IMR-90 (cell line): Measurements from ENCODE around the gene ADAMTS9. TPM values are rescaled to one million over a fixed set of nuclear protein-coding genes. Genes with fewer than 3 reads are reported as not detected.

Experiments
- ATAC-seq: fragments of 200-7000 bp; cut with Tn5 transposase; 2 replicates; pipeline ENCODE4 v1.9.1; 2020; ENCODE audit warnings: low read depth, mild to moderate bottlenecking, moderate library complexity
- BruUV-seq: library from RNA; stranded (reverse); fragments of 400-500 nt; replicated peaks from 2 replicates; lab custom pipeline; 2021; lab: Mats Ljungman, UMichigan
- CTCF ChIA-PET: fragments of 300-600 bp; formaldehyde crosslinking; extraction: SDS; loops from one replicate; lab custom pipeline; 2021; ENCODE audit warnings: antibody characterized with exemption; lab: Yijun Ruan, JAX
- POLR2A ChIA-PET: fragments of 300-600 bp; sonication (Branson Sonifier 250); formaldehyde crosslinking; loops from one replicate; lab custom pipeline; 2022; ENCODE audit warnings: antibody characterized with exemption; ENCODE audit not compliant: unreplicated experiment; lab: Charles Lee
- DNase-seq: peaks from one replicate; pipeline ENCODE4 v3.0.0; 2013
- H2AFZ ChIP-seq: replicated peaks from 2 replicates; pipeline ENCODE3; 2013; ENCODE audit warnings: low read length, mild to moderate bottlenecking; ENCODE audit not compliant: poor library complexity
- H2AK5ac ChIP-seq: 2 replicates; pipeline ENCODE4 v1.6.1; 2013; ENCODE audit warnings: low read depth, low read length, inconsistent platforms
- H2AK9ac ChIP-seq: replicated peaks from 2 replicates; pipeline ENCODE3; 2013; ENCODE audit warnings: mild to moderate bottlenecking, low read depth, low read length, moderate library complexity; ENCODE audit not compliant: poor library complexity
- H2BK120ac ChIP-seq: 2 replicates; pipeline ENCODE4 v1.6.1; 2013; ENCODE audit warnings: low read depth, low read length, inconsistent platforms
- H2BK15ac ChIP-seq: 3 replicates; pipeline ENCODE4 v1.6.1; 2013; ENCODE audit warnings: low read depth, low read length, inconsistent platforms
- H2BK20ac ChIP-seq: 2 replicates; pipeline ENCODE4 v1.6.1; 2013; ENCODE audit warnings: low read depth, mild to moderate bottlenecking, inconsistent platforms, low read length, moderate library complexity
- H2BK5ac ChIP-seq: 2 replicates; pipeline ENCODE4 v1.6.1; 2013; ENCODE audit warnings: mild to moderate bottlenecking, low read depth, low read length, inconsistent platforms; ENCODE audit not compliant: poor library complexity, severe bottlenecking
- H3K14ac ChIP-seq: replicated peaks from 2 replicates; pipeline ENCODE4 v1.6.1; 2013; ENCODE audit warnings: low read depth, low read length, inconsistent platforms
- H3K18ac ChIP-seq: 2 replicates; pipeline ENCODE4 v1.6.1; 2013; ENCODE audit warnings: low read depth, low read length, control low read depth
- H3K23ac ChIP-seq: 2 replicates; pipeline ENCODE4 v1.6.1; 2013; ENCODE audit warnings: low read depth, low read length, inconsistent platforms
- H3K27ac ChIP-seq: 2 replicates; pipeline ENCODE4 v1.5.1; 2013; ENCODE audit warnings: mild to moderate bottlenecking, control low read depth, low read length; ENCODE audit not compliant: insufficient read depth
- H3K27me3 ChIP-seq: 2 replicates; pipeline ENCODE4 v1.6.1; 2013; ENCODE audit warnings: low read length; ENCODE audit not compliant: control insufficient read depth, insufficient read depth
- H3K36me3 ChIP-seq: 2 replicates; pipeline ENCODE4 v1.6.1; 2013; ENCODE audit warnings: low read length, mixed read lengths; ENCODE audit not compliant: control insufficient read depth, insufficient read depth
- H3K4ac ChIP-seq: 2 replicates; pipeline ENCODE4 v1.6.1; 2013; ENCODE audit warnings: low read depth, low read length, inconsistent platforms
- H3K4me1 ChIP-seq: 2 replicates; pipeline ENCODE4 v1.6.1; 2013; ENCODE audit warnings: low read length, mixed read lengths; ENCODE audit not compliant: control insufficient read depth, insufficient read depth
- H3K4me2 ChIP-seq: 2 replicates; pipeline ENCODE4 v1.6.1; 2013; ENCODE audit warnings: low read depth, mild to moderate bottlenecking, control low read depth, low read length, moderate library complexity
- H3K4me3 ChIP-seq: 2 replicates; pipeline ENCODE4 v1.5.1; 2013; ENCODE audit warnings: low read depth, mild to moderate bottlenecking, control low read depth, low read length, moderate library complexity; ENCODE audit not compliant: insufficient read depth
- H3K56ac ChIP-seq: 2 replicates; pipeline ENCODE4 v1.6.1; 2013; ENCODE audit warnings: low read length, inconsistent platforms; ENCODE audit not compliant: insufficient read depth; ENCODE audit errors: extremely low read depth
- H3K79me1 ChIP-seq, 2 experiments: 2 replicates each; pipeline ENCODE4 v1.6.1; 2013; ENCODE audit warnings: low read length in 2 of 2, inconsistent platforms in 1 of 2, low read depth in 1 of 2
- H3K9ac ChIP-seq: 2 replicates; pipeline ENCODE4 v1.6.1; 2013; ENCODE audit warnings: low read depth, low read length, control low read depth
- H3K9me1 ChIP-seq: 2 replicates; pipeline ENCODE4 v1.6.1; 2013; ENCODE audit warnings: low read length, inconsistent platforms; ENCODE audit not compliant: insufficient read depth
- H3K9me3 ChIP-seq: 2 replicates; pipeline ENCODE4 v1.6.1; 2013; ENCODE audit warnings: low read length; ENCODE audit not compliant: control insufficient read depth, insufficient read depth
- H4K20me1 ChIP-seq: 2 replicates; pipeline ENCODE4 v1.6.1; 2013; ENCODE audit warnings: low read length, inconsistent platforms; ENCODE audit not compliant: insufficient read depth
- H4K5ac ChIP-seq: 2 replicates; pipeline ENCODE4 v1.6.1; 2013; ENCODE audit warnings: mild to moderate bottlenecking, low read depth, low read length, control low read depth
- H4K8ac ChIP-seq, 2 experiments: 2 replicates each; pipeline ENCODE4 v1.6.1; 2013; ENCODE audit warnings: low read depth in 2 of 2, low read length in 2 of 2, control low read depth in 1 of 2, inconsistent platforms in 1 of 2
- H4K91ac ChIP-seq: 2 replicates; pipeline ENCODE4 v1.6.1; 2013; ENCODE audit warnings: low read depth, low read length, inconsistent platforms; ENCODE audit not compliant: insufficient read depth
- CEBPB ChIP-seq: IDR thresholded peaks from 2 replicates; pipeline ENCODE4 v1.6.1; 2012; ENCODE audit warnings: low read depth, low read length, improper control_type of control experiment
- CHD1 ChIP-seq: IDR thresholded peaks from 2 replicates; pipeline ENCODE4 v1.6.1; 2012; ENCODE audit warnings: low read depth, low read length, improper control_type of control experiment
- MAFK ChIP-seq: IDR thresholded peaks from 2 replicates; pipeline ENCODE4 v1.6.1; 2012; ENCODE audit warnings: low read depth, low read length, improper control_type of control experiment
- MAZ ChIP-seq: IDR thresholded peaks from 2 replicates; pipeline ENCODE4 v1.6.1; 2012; ENCODE audit warnings: low read depth, mild to moderate bottlenecking, low read length, improper control_type of control experiment, moderate library complexity, borderline replicate concordance
- RAD21 ChIP-seq: IDR thresholded peaks from 2 replicates; pipeline ENCODE4 v1.6.1; 2012; ENCODE audit warnings: low read length, improper control_type of control experiment
- RCOR1 ChIP-seq: IDR thresholded peaks from 2 replicates; pipeline ENCODE4 v1.6.1; 2012; ENCODE audit warnings: mild to moderate bottlenecking, low read length, improper control_type of control experiment; ENCODE audit not compliant: insufficient replicate concordance
- RFX5 ChIP-seq: IDR thresholded peaks from 2 replicates; pipeline ENCODE4 v1.8.0; 2012; ENCODE audit warnings: low read depth, mild to moderate bottlenecking, low read length, moderate library complexity
- SMC3 ChIP-seq: fragments of 150-350 bp; IDR thresholded peaks from 2 replicates; pipeline ENCODE4 v1.6.1; 2016; ENCODE audit warnings: low read depth, mild to moderate bottlenecking, antibody characterized with exemption, low read length, moderate library complexity
- WGBS, 2 experiments: methylation state at CpG; one replicate each; pipeline versions ENCODE4 v1.1.5 to v1.1.7; 2013; ENCODE audit warnings: missing lambda C conversion rate in 2 of 2; ENCODE audit not compliant: insufficient read length in 1 of 2; ENCODE audit errors: extremely low coverage in 2 of 2; 5-methylcytosine and 5-hydroxymethylcytosine counted together
- dilution Hi-C: fragments of 300-500 bp; cut with HindIII; formaldehyde crosslinking; loops from one replicate; pipeline ENCODE4 v1.14.3; 2018; ENCODE audit warnings: low sequenced_read_pairs; ENCODE audit not compliant: unreplicated experiment
- in situ Hi-C: fragments of 300-500 bp; cut with MboI; formaldehyde crosslinking; loops from 3 replicates; pipeline ENCODE4 v1.14.3; 2019; ENCODE audit warnings: low sequenced_read_pairs, inconsistent platforms, mixed read lengths
- intact Hi-C: fragments of 100-400 bp; cut with micrococcal nuclease; formaldehyde crosslinking; loops from 2 replicates; pipeline ENCODE4 v1.10.0; 2022
- polyA plus RNA-seq, 3 experiments: library from polyadenylated mRNA; depleted of rRNA; stranded (reverse); fragments of >200 nt; gene quantifications; 2 replicates each; pipeline ENCODE4 v1.2.3, GENCODE V29; 2012; ENCODE audit warnings: low replicate concordance in 1 of 3
- total RNA-seq: library from RNA; depleted of rRNA; stranded (reverse); fragments of >200 nt; gene quantifications from 2 replicates; pipeline ENCODE4 v1.2.3, GENCODE V29; 2012
- TF ChIP-seq, protein P1 (sequence below): fragments of 150-350 bp; IDR thresholded peaks from 2 replicates; pipeline ENCODE4 v1.6.1; 2016; ENCODE audit warnings: low read depth, mild to moderate bottlenecking, low read length, moderate library complexity, borderline replicate concordance
- TF ChIP-seq, protein P2 (sequence below): conservative IDR thresholded peaks from 2 replicates; pipeline ENCODE4 v1.5.1; 2012; ENCODE audit warnings: mild to moderate bottlenecking, low read depth, low read length, improper control_type of control experiment

Gene ADAMTS9
- total and polyA plus RNA-seq, 2 of the 4 experiments (the other 2 are of a cell fraction): 0.55 to 1.1 TPM

DNA sequence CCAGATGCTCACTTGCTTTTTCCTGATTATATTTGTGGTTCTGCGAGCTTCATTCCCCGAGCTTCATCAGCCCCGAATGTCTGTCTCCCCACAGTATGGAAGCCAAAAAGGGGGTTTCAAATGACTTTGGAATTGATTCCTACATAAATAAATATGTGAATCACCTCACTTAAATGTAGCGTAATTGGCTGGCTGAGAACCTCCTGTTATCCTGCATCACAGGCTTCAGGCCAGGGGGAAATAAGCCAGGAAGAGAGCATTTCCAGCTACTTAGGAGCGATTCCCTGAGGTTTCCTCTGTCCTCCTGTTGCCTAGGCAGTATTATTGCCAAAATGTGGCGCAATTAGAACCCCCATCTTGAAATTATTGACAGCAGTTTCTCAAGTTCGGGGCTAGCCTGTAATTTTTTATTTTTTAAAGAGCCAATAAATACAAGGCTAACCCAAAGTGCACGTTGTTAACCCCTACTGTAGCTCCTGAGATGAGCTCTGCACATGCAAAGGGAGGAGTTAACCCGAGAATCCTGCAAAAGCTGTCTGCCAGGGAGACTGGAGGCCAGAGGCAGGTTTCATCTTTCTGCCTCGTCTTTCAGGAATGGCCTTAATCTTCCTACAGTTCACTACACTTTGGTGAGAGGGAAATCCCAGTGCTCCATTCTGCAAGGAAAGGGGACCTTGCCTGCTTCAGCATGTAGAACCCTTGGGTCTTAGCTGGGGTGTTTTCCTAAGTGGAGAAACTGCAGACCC, 148.2 kb downstream of the ADAMTS9 start:
- in situ Hi-C loops (loop anchor here (10.0 to 25.0 kb wide), 4 partner anchors 705 to 1648 kb away; no protein-coding TSS in a partner anchor), intact Hi-C loops (loop anchor here (10.0 kb wide), 1 partner anchor 805 kb away; no protein-coding TSS in a partner anchor), dilution Hi-C loops (no loop called here)
- Histone ChIP-seq H3K9ac (no peak overlapping the region), H2BK120ac (peak overlapping the region; percentile 71), H4K8ac (no peak overlapping the region), H3K4me3 (no peak overlapping the region), H2BK15ac (no peak overlapping the region), H3K9me3 (no peaks in the 10 kb centered on the region), H4K20me1 (no peaks in the 10 kb centered on the region), H2AFZ (no peak overlapping the region), H3K9me1 (peaks cover 9% of the 10 kb centered on the region; the same call in 1 of the 2 replicates), H3K4ac (peak overlapping the region; percentile 82; the same call in 1 of the 2 replicates), H3K79me1 (no peaks in the 10 kb centered on the region), H3K14ac (peak overlapping the region; percentile 55; the same call in 1 of the 2 replicates), H2BK5ac (no peak overlapping the region), H2BK20ac (peak overlapping the region; percentile 69), H3K56ac (no peak overlapping the region), H2AK5ac (no peak overlapping the region), H3K27me3 (no peaks in the 10 kb centered on the region), H4K5ac (no peak overlapping the region; the same call in 1 of the 2 replicates), H3K4me2 (peak overlapping the region; percentile 16; the same call in 1 of the 2 replicates), H3K27ac (peak overlapping the region; percentile 66; the same call in 1 of the 2 replicates), H3K4me1 (peaks cover 6% of the 10 kb centered on the region; the same call in 1 of the 2 replicates), H2AK9ac (no peak overlapping the region), H3K36me3 (peaks cover 14% of the 10 kb centered on the region), H3K18ac (peak overlapping the region; percentile 8; the same call in 1 of the 2 replicates), H3K23ac (0 out of 2 replicates have a peak overlapping the region, but pooled peaks have one; percentile 72), H4K91ac (0 out of 2 replicates have a peak overlapping the region, but pooled peaks have one; percentile 40)
- TF ChIP-seq RCOR1 (no peak), SMC3 (no peak), CHD1 (no peak), CEBPB (no peak), RFX5 (no peak), MAZ (no peak), MAFK (no peak), RAD21 (no peak)
- TF ChIP-seq, protein P1, sequence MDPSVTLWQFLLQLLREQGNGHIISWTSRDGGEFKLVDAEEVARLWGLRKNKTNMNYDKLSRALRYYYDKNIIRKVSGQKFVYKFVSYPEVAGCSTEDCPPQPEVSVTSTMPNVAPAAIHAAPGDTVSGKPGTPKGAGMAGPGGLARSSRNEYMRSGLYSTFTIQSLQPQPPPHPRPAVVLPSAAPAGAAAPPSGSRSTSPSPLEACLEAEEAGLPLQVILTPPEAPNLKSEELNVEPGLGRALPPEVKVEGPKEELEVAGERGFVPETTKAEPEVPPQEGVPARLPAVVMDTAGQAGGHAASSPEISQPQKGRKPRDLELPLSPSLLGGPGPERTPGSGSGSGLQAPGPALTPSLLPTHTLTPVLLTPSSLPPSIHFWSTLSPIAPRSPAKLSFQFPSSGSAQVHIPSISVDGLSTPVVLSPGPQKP: no peak
- TF ChIP-seq, protein P2, sequence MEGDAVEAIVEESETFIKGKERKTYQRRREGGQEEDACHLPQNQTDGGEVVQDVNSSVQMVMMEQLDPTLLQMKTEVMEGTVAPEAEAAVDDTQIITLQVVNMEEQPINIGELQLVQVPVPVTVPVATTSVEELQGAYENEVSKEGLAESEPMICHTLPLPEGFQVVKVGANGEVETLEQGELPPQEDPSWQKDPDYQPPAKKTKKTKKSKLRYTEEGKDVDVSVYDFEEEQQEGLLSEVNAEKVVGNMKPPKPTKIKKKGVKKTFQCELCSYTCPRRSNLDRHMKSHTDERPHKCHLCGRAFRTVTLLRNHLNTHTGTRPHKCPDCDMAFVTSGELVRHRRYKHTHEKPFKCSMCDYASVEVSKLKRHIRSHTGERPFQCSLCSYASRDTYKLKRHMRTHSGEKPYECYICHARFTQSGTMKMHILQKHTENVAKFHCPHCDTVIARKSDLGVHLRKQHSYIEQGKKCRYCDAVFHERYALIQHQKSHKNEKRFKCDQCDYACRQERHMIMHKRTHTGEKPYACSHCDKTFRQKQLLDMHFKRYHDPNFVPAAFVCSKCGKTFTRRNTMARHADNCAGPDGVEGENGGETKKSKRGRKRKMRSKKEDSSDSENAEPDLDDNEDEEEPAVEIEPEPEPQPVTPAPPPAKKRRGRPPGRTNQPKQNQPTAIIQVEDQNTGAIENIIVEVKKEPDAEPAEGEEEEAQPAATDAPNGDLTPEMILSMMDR: no peak
- DNase-seq (peak; percentile 87), ATAC-seq (peak; percentile 97)
- ChIA-PET POLR2A (no interaction called here), CTCF (interaction anchor here (0.6 to 1.2 kb wide), 4 partner anchors 9 to 618 kb away, joined by 3 to 5 read pairs (median 4); no protein-coding TSS in a partner anchor)
- no TSS peak for BruUV-seq
- no CpG with 5 or more reads among the region's 10 CpGs for WGBS, 2 experiments
